NT2/D1 (cell line): Measurements from ENCODE around the gene RAX2.

Source experiments
- YY1 ChIP-seq: IDR thresholded peaks from 2 replicates; pipeline ENCODE4 v1.6.1; 2011; ENCODE audit not compliant: insufficient read length, insufficient read depth
- ZNF274 ChIP-seq: IDR thresholded peaks from 2 replicates; pipeline ENCODE4 v1.6.1; 2011; ENCODE audit warnings: mild to moderate bottlenecking, low read depth, low read length

DNA sequence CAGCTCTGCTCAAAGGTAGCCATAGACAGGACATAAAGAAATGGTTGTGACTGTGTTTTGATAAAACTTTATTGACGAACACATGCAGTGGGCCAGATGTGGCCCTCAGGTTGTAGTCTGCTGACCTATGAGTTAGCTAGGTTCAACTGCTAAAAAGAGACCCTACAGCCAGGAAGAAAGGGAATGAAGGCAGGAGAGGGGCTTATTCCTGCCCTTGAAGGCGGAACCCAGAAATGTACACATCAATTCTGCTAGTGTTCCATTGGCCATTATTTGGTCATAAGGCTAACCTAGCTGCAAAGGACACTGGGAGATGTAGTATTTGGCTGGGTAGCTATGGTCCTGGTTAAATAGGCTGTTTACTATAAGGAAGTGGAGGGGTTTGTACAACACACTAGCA, 28.5 kb downstream of the RAX2 start:
- TF ChIP-seq YY1 (no peak), ZNF274 (no peak)
